HepG2 (cell line): ENCODE data around the gene KIF1C. TPM values are rescaled to one million over a fixed set of nuclear protein-coding genes. Genes with fewer than 3 reads are reported as not detected.

Source experiments
- ATF4 ChIP-seq, 2 experiments: fragments of 450-650 bp in 1 of 2; sonication (generic) in 1 of 2; formaldehyde crosslinking; IDR thresholded peaks; 2 replicates each; pipeline versions ENCODE4 v1.5.0 to v1.8.0; 2020 to 2022; ENCODE audit warnings: mild to moderate bottlenecking in 1 of 2, missing genetic modification reagents in 1 of 2
- GLMP ChIP-seq: sonication (generic); formaldehyde crosslinking; IDR thresholded peaks from 2 replicates; pipeline ENCODE4 v1.9.0; 2021; ENCODE audit warnings: missing genetic modification reagents, mild to moderate bottlenecking, borderline replicate concordance
- HCFC1 ChIP-seq: fragments of 150-350 bp; IDR thresholded peaks from 2 replicates; pipeline ENCODE4 v1.6.1; 2014; ENCODE audit warnings: low read depth, low read length
- HDAC6 ChIP-seq: fragments of 200-600 bp; sonication (generic); IDR thresholded peaks from 2 replicates; pipeline ENCODE4 v1.7.0; 2017; ENCODE audit warnings: mild to moderate bottlenecking, antibody characterized with exemption, low read length, low read depth
- HNRNPK ChIP-seq: fragments of 200-400 bp; formaldehyde crosslinking; IDR thresholded peaks from 2 replicates; pipeline ENCODE4 v1.6.1; 2018; ENCODE audit warnings: low read length, low read depth, moderate library complexity, mild to moderate bottlenecking; ENCODE audit not compliant: poor library complexity, severe bottlenecking
- IRF1 ChIP-seq: sonication (generic); formaldehyde crosslinking; IDR thresholded peaks from 2 replicates; pipeline ENCODE4 v1.4.0; 2020; ENCODE audit warnings: low read depth, mild to moderate bottlenecking, missing genetic modification reagents
- MXI1 ChIP-seq: IDR thresholded peaks from 3 replicates; pipeline ENCODE4 v1.6.1; 2012; ENCODE audit warnings: low read depth, low read length, inconsistent platforms, borderline replicate concordance
- NFRKB ChIP-seq: fragments of 450-650 bp; IDR thresholded peaks from 2 replicates; pipeline ENCODE4 v1.6.1; 2017
- ONECUT2 ChIP-seq: sonication (generic); formaldehyde crosslinking; IDR thresholded peaks from 2 replicates; pipeline ENCODE4 v1.4.0; 2020; ENCODE audit warnings: missing genetic modification reagents
- SNRNP70 ChIP-seq: fragments of 200-400 bp; formaldehyde crosslinking; IDR thresholded peaks from 2 replicates; pipeline ENCODE4 v1.6.1; 2017; ENCODE audit warnings: mild to moderate bottlenecking, low read depth, low read length, moderate library complexity
- TBX2 ChIP-seq: sonication (generic); formaldehyde crosslinking; IDR thresholded peaks from 2 replicates; pipeline ENCODE4 v1.5.0; 2020; ENCODE audit warnings: missing genetic modification reagents, mild to moderate bottlenecking, borderline replicate concordance
- TOPORS ChIP-seq: sonication (generic); formaldehyde crosslinking; IDR thresholded peaks from 2 replicates; pipeline ENCODE4 v1.8.0; 2023; ENCODE audit warnings: mild to moderate bottlenecking, missing genetic modification reagents
- XRCC5 ChIP-seq: fragments of 200-400 bp; formaldehyde crosslinking; optimal IDR thresholded peaks from 2 replicates; pipeline ENCODE3; 2017; ENCODE audit warnings: mild to moderate bottlenecking, low read length
- ZBTB3 ChIP-seq: sonication (generic); formaldehyde crosslinking; IDR thresholded peaks from 2 replicates; pipeline ENCODE4 v1.4.0; 2020; ENCODE audit warnings: low read depth, mild to moderate bottlenecking, moderate library complexity, missing genetic modification reagents, borderline replicate concordance
- ZFX ChIP-seq: sonication (generic); formaldehyde crosslinking; IDR thresholded peaks from 2 replicates; pipeline ENCODE4 v1.4.0; 2020; ENCODE audit warnings: mild to moderate bottlenecking, low read depth, missing genetic modification reagents, moderate library complexity
- ZMAT5 ChIP-seq: sonication (generic); formaldehyde crosslinking; IDR thresholded peaks from 2 replicates; pipeline ENCODE4 v1.5.0; 2020; ENCODE audit warnings: mild to moderate bottlenecking, low read depth, missing genetic modification reagents, borderline replicate concordance
- ZNF260 ChIP-seq: sonication (generic); formaldehyde crosslinking; IDR thresholded peaks from 2 replicates; pipeline ENCODE4 v1.4.0; 2020; ENCODE audit warnings: missing genetic modification reagents, low read depth, mild to moderate bottlenecking, borderline replicate concordance
- ZNF468 ChIP-seq: sonication (generic); formaldehyde crosslinking; IDR thresholded peaks from 2 replicates; pipeline ENCODE4 v1.8.0; 2022; ENCODE audit warnings: mild to moderate bottlenecking, moderate library complexity, missing genetic modification reagents
- ZNF550 ChIP-seq: sonication (generic); formaldehyde crosslinking; IDR thresholded peaks from 2 replicates; pipeline ENCODE4 v1.4.0; 2020; ENCODE audit warnings: mild to moderate bottlenecking, missing genetic modification reagents, borderline replicate concordance
- ZNF709 ChIP-seq: sonication (generic); formaldehyde crosslinking; IDR thresholded peaks from 2 replicates; pipeline ENCODE4 v1.5.0; 2020; ENCODE audit warnings: mild to moderate bottlenecking, missing genetic modification reagents
- polyA plus RNA-seq, 8 experiments: library from polyadenylated mRNA; depleted of rRNA in 3 of 8; stranded (reverse) in 7 of 8; unstranded in 1 of 8; fragments of >200 nt; fragmentation: Illumina TruSeq in 4 of 8; extraction: Trizol in 4 of 8; gene quantifications; 2 replicates each; pipeline versions ENCODE4 v1.2.1 to v1.2.3, GENCODE V29; 2011 to 2016; ENCODE audit warnings: low read depth in 4 of 8, missing spikeins in 1 of 8, mixed read lengths in 1 of 8; ENCODE audit not compliant: insufficient read depth in 1 of 8
- total RNA-seq, 5 experiments: library from RNA; depleted of rRNA; stranded (reverse); fragments of >200 nt; fragmentation: Illumina TruSeq; extraction: Trizol; gene quantifications; 2 replicates each; pipeline ENCODE4 v1.2.3, GENCODE V29; 2016; ENCODE audit warnings: low read depth in 1 of 5
- TF ChIP-seq, protein P1 (sequence below): sonication (generic); formaldehyde crosslinking; IDR thresholded peaks from 2 replicates; pipeline ENCODE4 v1.8.0; 2022; ENCODE audit warnings: missing genetic modification reagents, mild to moderate bottlenecking, borderline replicate concordance

The KIF1C gene
- total and polyA plus RNA-seq, 2 of the 13 experiments (the other 11 are each of a cell fraction or from before 2014, with no cell fraction given) = 70.0 to 104 TPM

DNA sequence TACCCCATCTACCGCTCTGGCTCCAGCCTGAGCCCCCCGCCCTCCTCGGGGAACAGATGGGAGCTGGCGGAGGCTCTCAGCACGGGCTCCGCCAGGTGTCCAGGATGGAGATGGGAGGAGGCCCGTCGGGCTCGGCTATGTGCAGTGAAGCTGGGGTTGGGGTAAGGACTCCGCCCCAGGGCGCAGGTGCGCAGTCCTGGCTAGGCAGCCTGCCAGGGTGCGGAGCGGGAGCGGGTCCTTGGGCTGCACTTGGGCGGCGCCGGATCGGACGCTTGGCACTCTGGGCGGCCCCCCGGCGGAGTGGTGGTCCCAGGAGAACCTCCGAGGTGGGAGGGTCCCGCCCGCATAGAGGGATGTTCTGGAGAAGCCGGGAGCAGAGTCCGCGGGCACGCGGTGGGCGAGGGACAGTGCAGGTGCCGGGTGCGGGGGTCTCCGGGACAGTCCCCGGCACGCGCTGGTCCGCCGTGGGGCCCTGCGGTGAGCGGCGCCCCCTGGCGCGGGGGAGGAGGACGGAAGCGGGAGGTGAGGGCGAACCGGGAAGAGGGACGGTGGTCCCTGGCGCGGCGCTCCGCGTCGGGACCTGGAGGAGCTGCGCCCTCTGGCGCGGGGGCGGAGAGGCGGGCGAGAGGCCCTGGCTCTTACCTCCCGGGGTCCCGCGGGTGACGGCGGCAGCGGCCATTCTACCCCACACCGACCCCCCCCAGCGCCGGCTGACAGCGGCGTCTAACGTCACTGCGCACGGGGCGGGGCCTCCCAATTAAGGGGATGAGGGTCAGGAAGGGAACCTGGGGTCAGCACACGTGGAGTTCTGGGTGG is 10.6 kb upstream of the KIF1C start, which contains the start of gene CAMTA2 (continued):
- TF ChIP-seq HDAC6 (no peak), ZBTB3 (CRISPR knock-in tag) (no peak), SNRNP70 (no peak), ATF4 (CRISPR knock-in tag; IDR thresholded peaks at IDR 0.05) (0 out of 4 replicates have a peak, but pooled peaks of 1 of the 2 experiments have one; percentile 18), NFRKB (no peak), HCFC1 (no peak), TOPORS (no peak), MXI1 (peak; percentile 26; the same call in 1 of the 3 replicates), ZMAT5 (no peak), ZNF550 (CRISPR knock-in tag) (no peak), TBX2 (CRISPR knock-in tag) (peak; percentile 80), ZNF260 (CRISPR knock-in tag) (no peak), ZNF468 (CRISPR knock-in tag) (peak; percentile 51; the same call in 1 of the 2 replicates), ZNF709 (CRISPR knock-in tag) (peak; percentile 92), XRCC5 (peak; percentile 82), ONECUT2 (no peak), IRF1 (CRISPR knock-in tag) (no peak), HNRNPK (peak; percentile 85), ZFX (CRISPR knock-in tag) (peak; percentile 78), GLMP (CRISPR knock-in tag) (no peak)
- TF ChIP-seq, protein P1, sequence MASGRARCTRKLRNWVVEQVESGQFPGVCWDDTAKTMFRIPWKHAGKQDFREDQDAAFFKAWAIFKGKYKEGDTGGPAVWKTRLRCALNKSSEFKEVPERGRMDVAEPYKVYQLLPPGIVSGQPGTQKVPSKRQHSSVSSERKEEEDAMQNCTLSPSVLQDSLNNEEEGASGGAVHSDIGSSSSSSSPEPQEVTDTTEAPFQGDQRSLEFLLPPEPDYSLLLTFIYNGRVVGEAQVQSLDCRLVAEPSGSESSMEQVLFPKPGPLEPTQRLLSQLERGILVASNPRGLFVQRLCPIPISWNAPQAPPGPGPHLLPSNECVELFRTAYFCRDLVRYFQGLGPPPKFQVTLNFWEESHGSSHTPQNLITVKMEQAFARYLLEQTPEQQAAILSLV (CRISPR knock-in tag) = 0 out of 2 replicates have a peak, but pooled peaks have one; percentile 79
